A673 (cell line): ENCODE results near the gene ACTL8. TPM values are rescaled to one million over a fixed set of nuclear protein-coding genes. Genes with fewer than 3 reads are reported as not detected.

ENCODE experiments used
- BruUV-seq: library from RNA; stranded (reverse); fragments of 400-500 nt; replicated peaks from 2 replicates; lab custom pipeline; 2021; lab: Mats Ljungman, UMichigan
- CTCF ChIA-PET: fragments of 300-600 bp; sonication (Branson Sonifier 250); formaldehyde crosslinking; loops from one replicate; lab custom pipeline; 2022; ENCODE audit warnings: antibody characterized with exemption; lab: Charles Lee
- POLR2A ChIA-PET: fragments of 300-600 bp; sonication (Branson Sonifier 250); formaldehyde crosslinking; loops from one replicate; lab custom pipeline; 2022; ENCODE audit warnings: antibody characterized with exemption; ENCODE audit not compliant: low non-redundant PET; lab: Charles Lee
- DNase-seq: peaks from one replicate; pipeline ENCODE4 v3.0.0-alpha.2; 2015; ENCODE audit warnings: low spot score
- H3K27ac ChIP-seq: fragments of 200-600 bp; sonication (generic); 2 replicates; pipeline ENCODE4 v1.5.1; 2016; ENCODE audit warnings: mixed run types, low read depth, mild to moderate bottlenecking, mixed read lengths, antibody characterized with exemption, low read length; ENCODE audit not compliant: poor library complexity, severe bottlenecking
- H3K27me3 ChIP-seq: fragments of 200-600 bp; sonication (generic); replicated peaks from 2 replicates; pipeline ENCODE4 v1.6.1; 2017; ENCODE audit warnings: mixed run types, low read depth, mild to moderate bottlenecking, mixed read lengths, antibody characterized with exemption, low read length; ENCODE audit not compliant: insufficient read depth, poor library complexity
- H3K36me3 ChIP-seq: fragments of 200-600 bp; sonication (generic); 2 replicates; pipeline ENCODE4 v1.6.1; 2016; ENCODE audit warnings: mixed run types, mild to moderate bottlenecking, mixed read lengths, antibody characterized with exemption, low read length; ENCODE audit not compliant: insufficient read depth, poor library complexity, severe bottlenecking
- H3K4me1 ChIP-seq: fragments of 200-600 bp; sonication (generic); 2 replicates; pipeline ENCODE4 v1.6.1; 2017; ENCODE audit warnings: mixed run types, mild to moderate bottlenecking, mixed read lengths, antibody characterized with exemption, low read length; ENCODE audit not compliant: insufficient read depth, poor library complexity, severe bottlenecking
- H3K4me3 ChIP-seq: fragments of 200-600 bp; sonication (generic); 2 replicates; pipeline ENCODE4 v1.5.1; 2016; ENCODE audit warnings: low read depth, mixed run types, mild to moderate bottlenecking, mixed read lengths, low read length; ENCODE audit not compliant: poor library complexity, severe bottlenecking
- H3K9me3 ChIP-seq: fragments of 200-600 bp; sonication (generic); 2 replicates; pipeline ENCODE4 v1.6.1; 2016; ENCODE audit warnings: mixed run types, low read depth, mild to moderate bottlenecking, mixed read lengths, antibody characterized with exemption, low read length; ENCODE audit not compliant: poor library complexity, severe bottlenecking
- CTCF ChIP-seq: fragments of 300-800, 200-600 bp; sonication (generic); conservative IDR thresholded peaks from 2 replicates; pipeline ENCODE4 v1.5.1; 2017; ENCODE audit warnings: low read depth, mild to moderate bottlenecking, antibody characterized with exemption, low read length, moderate library complexity, mixed read lengths
- EZH2 ChIP-seq: fragments of 200-600 bp; sonication (generic); IDR thresholded peaks from 2 replicates; pipeline ENCODE4 v1.6.1; 2017; ENCODE audit warnings: borderline replicate concordance, low read depth, mild to moderate bottlenecking, mixed read lengths, antibody characterized with exemption, low read length; ENCODE audit not compliant: poor library complexity, severe bottlenecking
- intact Hi-C: fragments of 100-400 bp; cut with micrococcal nuclease; formaldehyde crosslinking; loops from one replicate; pipeline ENCODE4 v1.10.0; 2022; ENCODE audit not compliant: unreplicated experiment
- total RNA-seq: library from RNA; stranded (reverse); gene quantifications from 2 replicates; pipeline ENCODE4 v1.2.3, GENCODE V29; 2021

ACTL8 gene
- total RNA-seq, 1 experiment from 2014 or later: 0.28 TPM

GRCh38 chr1:17713993-17714392 is 41.1 kb upstream of the ACTL8 start:
- ChIA-PET POLR2A (no interaction called here), CTCF (no interaction called here)
- DNase-seq: no peak
- intact Hi-C loops: no loop called here
- no TSS peak for BruUV-seq
- TF ChIP-seq CTCF (no peak), EZH2 (no peak)
- no peaks in the 10 kb centered on the region for H3K4me1 ChIP-seq
- H3K27ac ChIP-seq: no peak overlapping the region
- H3K27me3 ChIP-seq: no peaks in the 10 kb centered on the region
- no peaks in the 10 kb centered on the region for H3K9me3 ChIP-seq
- H3K36me3 ChIP-seq: no peaks in the 10 kb centered on the region
- H3K4me3 ChIP-seq: no peak overlapping the region

GRCh38 chr1:17717594-17718535 is 37.3 kb upstream of the ACTL8 start:
- BruUV-seq: no TSS peak
- no peaks in the 10 kb centered on the region for H3K4me1 ChIP-seq
- CTCF ChIA-PET: no interaction called here

GRCh38 chr1:17719874-17720273 is 35.3 kb upstream of the ACTL8 start:
- ChIA-PET CTCF (no interaction called here), POLR2A (no interaction called here)
- TF ChIP-seq CTCF: no peak
- no peak for TF ChIP-seq EZH2
- no TSS peak for BruUV-seq
- H3K4me3 ChIP-seq: no peak overlapping the region
- H3K4me1 ChIP-seq: no peaks in the 10 kb centered on the region
- H3K9me3 ChIP-seq: no peaks in the 10 kb centered on the region
- no peaks in the 10 kb centered on the region for H3K36me3 ChIP-seq
- H3K27ac ChIP-seq: no peak overlapping the region
- DNase-seq: no peak
- intact Hi-C loops: no loop called here
- no peaks in the 10 kb centered on the region for H3K27me3 ChIP-seq

More at GRCh38 chr1:17717594-17718535, 37.3 kb upstream of the ACTL8 start:
- no peak for TF ChIP-seq EZH2
- no peak for TF ChIP-seq CTCF
- Histone ChIP-seq H3K27me3 (no peaks in the 10 kb centered on the region), H3K9me3 (no peaks in the 10 kb centered on the region), H3K27ac (no peak overlapping the region), H3K36me3 (no peaks in the 10 kb centered on the region), H3K4me3 (no peak overlapping the region)
- intact Hi-C loops: no loop called here
- no peak for DNase-seq
- POLR2A ChIA-PET: no interaction called here
